H9 (cell line): ENCODE measurements around the gene IFI35. TPM values are rescaled to one million over a fixed set of nuclear protein-coding genes. Genes with fewer than 3 reads are reported as not detected.

ENCODE experiments used
- DNase-seq: peaks from one replicate; pipeline ENCODE4 v3.0.0-alpha.2; 2017
- H2AFZ ChIP-seq: one replicate; pipeline ENCODE4 v1.6.1; 2013; ENCODE audit warnings: mild to moderate bottlenecking, low read length, control low read depth, moderate library complexity
- H2AK5ac ChIP-seq: 2 replicates; pipeline ENCODE4 v1.6.1; 2013; ENCODE audit warnings: low read length, control low read depth, mixed read lengths; ENCODE audit not compliant: insufficient read length
- H2BK120ac ChIP-seq: one replicate; pipeline ENCODE4 v1.6.1; 2013; ENCODE audit warnings: low read depth, mild to moderate bottlenecking, low read length, control low read depth, inconsistent platforms; ENCODE audit not compliant: poor library complexity, severe bottlenecking
- H2BK12ac ChIP-seq: 2 replicates; pipeline ENCODE4 v1.6.1; 2013; ENCODE audit warnings: low read length, control low read depth, mixed read lengths, low read depth; ENCODE audit not compliant: insufficient read length
- H2BK15ac ChIP-seq: 2 replicates; pipeline ENCODE4 v1.6.1; 2013; ENCODE audit warnings: low read depth, low read length, control low read depth
- H2BK20ac ChIP-seq: one replicate; pipeline ENCODE4 v1.6.1; 2013; ENCODE audit warnings: low read depth, mild to moderate bottlenecking, low read length, control low read depth, inconsistent platforms; ENCODE audit not compliant: poor library complexity, severe bottlenecking
- H2BK5ac ChIP-seq: 2 replicates; pipeline ENCODE4 v1.6.1; 2013; ENCODE audit warnings: low read length, control low read depth, mixed read lengths; ENCODE audit not compliant: insufficient read length
- H3K14ac ChIP-seq: 2 replicates; pipeline ENCODE4 v1.6.1; 2013; ENCODE audit warnings: low read length, control low read depth; ENCODE audit not compliant: insufficient read depth
- H3K18ac ChIP-seq: 2 replicates; pipeline ENCODE4 v1.6.1; 2013; ENCODE audit warnings: low read depth, mild to moderate bottlenecking, mixed read lengths, low read length, control low read depth; ENCODE audit not compliant: insufficient read length
- H3K23ac ChIP-seq: 2 replicates; pipeline ENCODE4 v1.6.1; 2013; ENCODE audit warnings: low read length, control low read depth, mixed read lengths, low read depth; ENCODE audit not compliant: insufficient read length
- H3K23me2 ChIP-seq: 2 replicates; pipeline ENCODE4 v1.6.1; 2013; ENCODE audit warnings: low read depth, mild to moderate bottlenecking, mixed read lengths, low read length, control low read depth; ENCODE audit not compliant: insufficient read length, poor library complexity, severe bottlenecking
- H3K27ac ChIP-seq: 2 replicates; pipeline ENCODE4 v1.5.1; 2013; ENCODE audit warnings: low read length, control low read depth, mixed read lengths, low read depth; ENCODE audit not compliant: insufficient read length
- H3K27me3 ChIP-seq: 2 replicates; pipeline ENCODE4 v1.6.1; 2013; ENCODE audit warnings: low read length, control low read depth, inconsistent platforms; ENCODE audit not compliant: insufficient read depth
- H3K4ac ChIP-seq: 2 replicates; pipeline ENCODE4 v1.6.1; 2013; ENCODE audit warnings: low read depth, mild to moderate bottlenecking, control low read depth, inconsistent platforms, low read length, moderate library complexity
- H3K4me1 ChIP-seq: 2 replicates; pipeline ENCODE4 v1.6.1; 2013; ENCODE audit warnings: low read length, control low read depth, inconsistent platforms; ENCODE audit not compliant: insufficient read depth
- H3K4me2 ChIP-seq: 2 replicates; pipeline ENCODE4 v1.6.1; 2013; ENCODE audit warnings: low read length, control low read depth, mixed read lengths; ENCODE audit not compliant: insufficient read length, insufficient read depth
- H3K56ac ChIP-seq: 2 replicates; pipeline ENCODE4 v1.6.1; 2013; ENCODE audit warnings: low read depth, mild to moderate bottlenecking, mixed read lengths, low read length, control low read depth; ENCODE audit not compliant: insufficient read length
- H3K79me1 ChIP-seq: 2 replicates; pipeline ENCODE4 v1.6.1; 2013; ENCODE audit warnings: low read depth, mild to moderate bottlenecking, moderate library complexity, low read length, control low read depth, inconsistent platforms; ENCODE audit not compliant: insufficient read depth, poor library complexity, severe bottlenecking
- H3K79me2 ChIP-seq: 2 replicates; pipeline ENCODE4 v1.6.1; 2013; ENCODE audit warnings: low read length, control low read depth, inconsistent platforms; ENCODE audit not compliant: insufficient read depth
- H3K9ac ChIP-seq: 2 replicates; pipeline ENCODE4 v1.6.1; 2013; ENCODE audit warnings: low read length, control low read depth, mixed read lengths; ENCODE audit not compliant: insufficient read length; ENCODE audit errors: extremely low read depth
- H3K9me3 ChIP-seq: one replicate; pipeline ENCODE4 v1.6.1; 2013; ENCODE audit warnings: low read depth, low read length, inconsistent platforms; ENCODE audit not compliant: control insufficient read depth
- H3T11ph ChIP-seq: one replicate; pipeline ENCODE4 v1.6.1; 2013; ENCODE audit warnings: mild to moderate bottlenecking, low read length, control low read depth, inconsistent platforms
- H4K20me1 ChIP-seq: one replicate; pipeline ENCODE4 v1.6.1; 2013; ENCODE audit not compliant: control insufficient read depth, insufficient read length, insufficient read depth
- H4K5ac ChIP-seq: 2 replicates; pipeline ENCODE4 v1.6.1; 2013; ENCODE audit warnings: low read depth, mild to moderate bottlenecking, mixed read lengths, low read length, control low read depth; ENCODE audit not compliant: insufficient read length
- H4K8ac ChIP-seq: replicated peaks from 2 replicates; pipeline ENCODE4 v1.6.1; 2013; ENCODE audit warnings: low read length, control low read depth, mixed read lengths, low read depth; ENCODE audit not compliant: insufficient read length
- H4K91ac ChIP-seq: 2 replicates; pipeline ENCODE4 v1.6.1; 2013; ENCODE audit warnings: low read depth, mild to moderate bottlenecking, moderate library complexity, mixed read lengths, low read length, control low read depth; ENCODE audit not compliant: insufficient read length
- H3K27ac Mint-ChIP-seq, 3 experiments: 2 replicates in 2 of 3; 3 replicates in 1 of 3; pipeline ENCODE4 v1.8.0; 2020 to 2021; ENCODE audit warnings: mixed read lengths in 3 of 3, mild to moderate bottlenecking in 1 of 3, moderate library complexity in 1 of 3
- H3K27me3 Mint-ChIP-seq: 2 replicates; pipeline ENCODE4 v1.8.0; 2021; ENCODE audit warnings: low read depth, mild to moderate bottlenecking, moderate library complexity, mixed read lengths
- H3K36me3 Mint-ChIP-seq, 3 experiments: 2 replicates in 2 of 3; 3 replicates in 1 of 3; pipeline ENCODE4 v1.8.0; 2020 to 2021; ENCODE audit warnings: low read depth in 3 of 3, mixed read lengths in 3 of 3; ENCODE audit not compliant: insufficient read depth in 1 of 3
- H3K4me1 Mint-ChIP-seq, 2 experiments: 2 replicates each; pipeline ENCODE4 v1.8.0; 2020; ENCODE audit warnings: mixed read lengths in 2 of 2
- H3K4me3 Mint-ChIP-seq, 2 experiments: 2 replicates in 1 of 2; 3 replicates in 1 of 2; pipeline ENCODE4 v1.8.0; 2020 to 2021; ENCODE audit warnings: mild to moderate bottlenecking in 2 of 2, mixed read lengths in 2 of 2, moderate library complexity in 1 of 2
- H3K9me3 Mint-ChIP-seq, 2 experiments: 2 replicates in 1 of 2; 3 replicates in 1 of 2; pipeline ENCODE4 v1.8.0; 2020; ENCODE audit warnings: mild to moderate bottlenecking in 2 of 2, mixed read lengths in 2 of 2, moderate library complexity in 1 of 2
- CTCF ChIP-seq: fragments of 200-600 bp; sonication (generic); conservative IDR thresholded peaks from 3 replicates; pipeline ENCODE4 v1.8.0; 2021; ENCODE audit warnings: antibody characterized with exemption, mild to moderate bottlenecking
- WGBS: extraction: QIAGEN DNeasy Blood & Tissue Kit; methylation state at CpG from one replicate; pipeline ENCODE4 v1.1.7; 2013; ENCODE audit warnings: missing lambda C conversion rate, low lambda C conversion rate, mixed read lengths; ENCODE audit not compliant: insufficient read length; ENCODE audit errors: extremely low coverage; 5-methylcytosine and 5-hydroxymethylcytosine counted together
- total RNA-seq: library from RNA; stranded (reverse); gene quantifications from 2 replicates; pipeline ENCODE4 v1.2.1, GENCODE V29; 2021

The IFI35 gene
- total RNA-seq, 1 experiment from 2014 or later: 4.2 TPM

- Histone ChIP-seq H3K4ac (no peak overlapping the region), H3K4me2 (no peak overlapping the region), H3K9me3 (no peaks in the 10 kb centered on the region), H3K23me2 (no peaks in the 10 kb centered on the region), H4K8ac (no peak overlapping the region), H3K4me1 (no peaks in the 10 kb centered on the region; the same call in 1 of the 2 replicates), H2BK12ac (no peak overlapping the region), H3K79me1 (no peaks in the 10 kb centered on the region), H2BK15ac (no peak overlapping the region), H3K18ac (no peak overlapping the region), H4K91ac (no peak overlapping the region), H3K79me2 (no peaks in the 10 kb centered on the region), H4K5ac (no peak overlapping the region), H3K27me3 (no peaks in the 10 kb centered on the region), H2AK5ac (no peak overlapping the region), H2BK20ac (no peak overlapping the region), H2BK120ac (no peak overlapping the region), H2AFZ (no peak overlapping the region), H3K56ac (no peak overlapping the region), H3K14ac (no peak overlapping the region), H3K9ac (no peak overlapping the region), H3K23ac (no peak overlapping the region), H3T11ph (no peak overlapping the region), H4K20me1 (no peaks in the 10 kb centered on the region), H2BK5ac (no peak overlapping the region), H3K27ac (no peak overlapping the region)
- WGBS: no CpG with 5 or more reads among the region's 8 CpGs
- Mint-ChIP-seq H3K9me3 (no peaks in the 10 kb centered on the region), H3K27me3 (no peaks in the 10 kb centered on the region), H3K4me1 (peaks cover 20 to 40% of the 10 kb centered on the region in 2 experiments), H3K27ac (peak overlapping the region; percentile 7 to 92 (median 15); a peak in 4 of 7 replicates), H3K4me3 (no peak overlapping the region), H3K36me3 (peaks cover 11 to 33% (median 28%) of the 10 kb centered on the region in 3 experiments; a peak in 6 of 7 replicates)
- DNase-seq: no peak
- no peak for TF ChIP-seq CTCF
These were observed 6.7 kb downstream of the IFI35 start for GRCh38 chr17:43013296-43013695.
